CD4-positive, alpha-beta T cell treated with Interleukin-1 beta for 1 hour (primary cell): ENCODE measurements around the gene TAC1.
"Not testable (repeated sequence)": the region's sequence is repeated elsewhere in the genome, so short reads cannot be mapped to it uniquely, and the experiment has no call there.

Experiments
- DNase-seq, 2 donors: peaks; one replicate each; pipeline ENCODE4 v3.0.0-alpha.2; 2020 to 2022

The TAC1 gene, protein sequence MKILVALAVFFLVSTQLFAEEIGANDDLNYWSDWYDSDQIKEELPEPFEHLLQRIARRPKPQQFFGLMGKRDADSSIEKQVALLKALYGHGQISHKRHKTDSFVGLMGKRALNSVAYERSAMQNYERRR

DNA sequence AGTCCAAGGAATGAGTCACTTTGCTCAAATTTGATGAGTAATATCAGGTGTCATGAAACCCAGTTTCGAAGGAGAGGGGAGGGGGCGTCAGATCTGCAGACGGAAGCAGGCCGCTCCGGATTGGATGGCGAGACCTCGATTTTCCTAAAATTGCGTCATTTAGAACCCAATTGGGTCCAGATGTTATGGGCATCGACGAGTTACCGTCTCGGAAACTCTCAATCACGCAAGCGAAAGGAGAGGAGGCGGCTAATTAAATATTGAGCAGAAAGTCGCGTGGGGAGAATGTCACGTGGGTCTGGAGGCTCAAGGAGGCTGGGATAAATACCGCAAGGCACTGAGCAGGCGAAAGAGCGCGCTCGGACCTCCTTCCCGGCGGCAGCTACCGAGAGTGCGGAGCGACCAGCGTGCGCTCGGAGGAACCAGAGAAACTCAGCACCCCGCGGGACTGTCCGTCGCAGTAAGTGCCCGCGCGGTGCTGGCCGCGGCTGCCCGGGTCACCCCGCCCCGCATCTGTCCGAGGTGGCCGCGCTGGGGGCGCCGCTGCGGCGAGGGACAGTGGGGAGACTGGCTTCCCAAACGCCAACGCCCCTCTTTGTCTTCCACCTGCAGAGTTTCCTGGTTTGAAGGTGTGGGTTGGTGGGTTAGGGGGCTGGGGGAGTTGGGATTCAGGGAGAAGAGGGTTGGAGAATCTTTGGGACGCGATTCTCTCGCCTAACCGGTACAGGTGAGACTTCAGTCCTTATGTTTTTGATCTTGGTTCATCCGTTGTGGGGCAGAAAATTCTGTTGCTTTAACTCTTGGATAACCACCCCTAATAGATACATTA is at the start of gene TAC1:
TAC1 (plus strand) TSS at position 351 of the 829 bp plus-strand sequence. CDS start 527 bp downstream, outside the sequence.
- DNase-seq, result no peak

DNA sequence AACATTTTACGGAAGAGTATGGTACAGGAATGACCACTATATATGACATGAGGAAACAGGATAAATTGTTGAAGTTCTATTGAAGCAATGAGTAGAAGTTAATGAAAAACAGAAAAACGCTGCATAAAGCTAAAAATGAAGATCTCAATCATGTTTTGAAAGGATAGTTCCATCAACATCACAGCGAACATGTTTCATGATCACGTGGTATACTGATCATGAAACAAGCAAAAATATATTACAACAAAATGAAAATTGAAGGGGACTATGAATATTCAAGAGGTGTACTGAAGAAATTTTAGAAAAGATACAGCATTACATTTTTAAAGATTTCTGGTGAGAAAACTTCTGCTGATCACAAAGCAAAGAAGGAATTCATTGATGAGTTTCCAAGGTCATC is 45.9 kb upstream of the TAC1 start:
- no peak for DNase-seq

DNA sequence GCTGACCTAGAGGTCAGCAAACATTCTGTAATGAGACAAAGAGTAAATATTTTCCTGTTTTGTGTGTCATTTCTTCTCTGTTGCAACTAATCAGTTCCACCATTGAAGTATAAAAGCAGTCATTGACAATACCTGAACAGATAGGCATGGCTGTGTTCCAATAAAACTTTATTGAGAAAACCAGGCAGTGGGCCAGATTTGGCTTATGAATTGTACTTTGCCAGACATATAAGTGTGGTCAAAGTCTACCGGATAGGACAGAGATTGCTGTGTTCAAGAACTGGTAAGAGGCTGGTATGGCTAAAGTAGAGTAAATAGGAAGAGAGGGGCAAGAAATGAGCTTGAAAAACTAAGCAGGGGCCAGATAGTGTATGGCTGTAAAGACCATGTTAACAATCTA is 38.3 kb upstream of the TAC1 start:
- no peak for DNase-seq

DNA sequence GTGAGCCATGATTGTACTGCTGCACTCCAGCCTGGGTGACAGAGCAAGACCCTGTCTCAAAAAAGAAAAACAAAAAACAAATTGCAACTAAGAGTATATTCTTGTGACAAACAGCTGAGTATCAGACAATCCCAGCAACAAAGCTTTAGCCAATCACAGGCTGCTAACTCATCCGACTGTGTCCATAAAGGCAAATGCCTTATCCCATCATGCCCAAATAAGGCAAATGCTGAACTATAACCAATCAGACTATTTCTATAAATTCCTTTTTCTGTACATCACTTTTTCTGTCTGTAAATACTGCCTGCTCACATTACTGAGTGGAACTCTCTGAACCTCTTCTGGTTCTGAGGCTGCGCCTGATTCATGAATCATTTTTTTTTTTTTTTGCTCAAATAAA is 37.5 kb upstream of the TAC1 start:
- no peak for DNase-seq

DNA sequence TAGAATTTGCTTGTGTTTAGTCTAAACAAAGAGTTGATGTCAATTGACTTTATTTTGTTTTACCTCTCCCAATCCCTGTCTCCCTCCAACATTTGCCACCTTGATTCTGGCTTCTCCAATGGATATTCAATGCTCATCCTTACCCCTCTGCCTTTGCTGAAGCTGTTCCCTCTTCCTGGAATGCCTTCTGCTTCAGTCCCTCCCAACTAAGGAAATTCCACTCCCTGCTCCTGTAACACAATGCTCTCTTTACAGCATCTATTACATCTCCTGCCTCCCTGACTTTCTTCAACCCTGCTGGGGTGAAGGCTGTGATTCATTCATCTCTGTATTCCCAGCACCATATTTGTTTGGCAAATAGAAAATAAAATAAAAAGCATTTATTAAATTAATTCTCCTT is 34.5 kb upstream of the TAC1 start:
- DNase-seq, result no peak

DNA sequence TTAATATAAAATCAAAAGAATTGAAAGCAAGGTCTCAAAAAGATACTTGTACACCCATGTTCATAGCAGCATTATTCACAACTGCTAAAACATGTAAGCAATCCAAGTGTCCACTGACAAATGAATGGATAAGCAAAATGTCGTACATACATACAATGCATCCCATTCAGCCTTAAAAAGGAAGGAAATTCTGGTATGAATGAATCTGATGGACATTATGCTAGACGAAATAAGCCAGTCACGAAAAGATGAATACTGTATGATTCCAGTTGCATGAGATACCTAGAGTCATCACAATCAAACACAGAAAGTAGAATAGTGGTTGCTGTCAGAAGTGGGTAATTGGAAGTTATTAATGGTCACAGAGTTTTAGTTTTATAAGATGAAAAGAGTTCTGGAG is 9.5 kb upstream of the TAC1 start:
- no peak for DNase-seq

DNA sequence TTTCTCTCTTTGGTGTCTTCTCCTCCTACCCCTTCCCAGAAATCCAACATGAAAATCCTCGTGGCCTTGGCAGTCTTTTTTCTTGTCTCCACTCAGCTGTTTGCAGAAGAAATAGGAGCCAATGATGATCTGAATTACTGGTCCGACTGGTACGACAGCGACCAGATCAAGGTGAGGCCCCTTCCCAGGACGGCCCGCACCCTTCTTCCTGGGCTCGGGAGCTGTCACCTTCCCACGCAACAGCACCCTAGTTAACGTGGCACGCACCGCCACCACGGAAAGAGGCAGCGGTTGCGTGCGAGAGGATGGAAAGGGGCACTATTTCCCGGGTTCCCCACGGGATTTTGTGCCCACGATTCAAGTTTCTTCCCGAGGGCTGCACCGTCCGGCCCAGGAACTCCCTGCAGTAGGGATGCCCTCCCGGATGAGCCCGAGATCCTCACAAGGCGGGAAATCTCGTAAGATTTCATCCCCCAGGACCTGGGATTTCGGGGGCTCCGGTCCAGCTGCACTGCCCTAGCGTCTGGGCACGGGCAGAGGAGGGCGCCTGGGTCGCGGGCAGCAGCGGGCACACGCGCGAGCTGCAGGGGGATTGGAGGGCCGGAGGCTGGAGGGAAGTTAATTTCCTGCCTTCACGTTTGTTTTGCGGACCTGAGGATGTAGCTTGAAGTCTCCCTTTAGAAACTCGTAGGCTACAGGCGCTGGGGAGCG is 834 bp downstream of the TAC1 start:
- no peak for DNase-seq

DNA sequence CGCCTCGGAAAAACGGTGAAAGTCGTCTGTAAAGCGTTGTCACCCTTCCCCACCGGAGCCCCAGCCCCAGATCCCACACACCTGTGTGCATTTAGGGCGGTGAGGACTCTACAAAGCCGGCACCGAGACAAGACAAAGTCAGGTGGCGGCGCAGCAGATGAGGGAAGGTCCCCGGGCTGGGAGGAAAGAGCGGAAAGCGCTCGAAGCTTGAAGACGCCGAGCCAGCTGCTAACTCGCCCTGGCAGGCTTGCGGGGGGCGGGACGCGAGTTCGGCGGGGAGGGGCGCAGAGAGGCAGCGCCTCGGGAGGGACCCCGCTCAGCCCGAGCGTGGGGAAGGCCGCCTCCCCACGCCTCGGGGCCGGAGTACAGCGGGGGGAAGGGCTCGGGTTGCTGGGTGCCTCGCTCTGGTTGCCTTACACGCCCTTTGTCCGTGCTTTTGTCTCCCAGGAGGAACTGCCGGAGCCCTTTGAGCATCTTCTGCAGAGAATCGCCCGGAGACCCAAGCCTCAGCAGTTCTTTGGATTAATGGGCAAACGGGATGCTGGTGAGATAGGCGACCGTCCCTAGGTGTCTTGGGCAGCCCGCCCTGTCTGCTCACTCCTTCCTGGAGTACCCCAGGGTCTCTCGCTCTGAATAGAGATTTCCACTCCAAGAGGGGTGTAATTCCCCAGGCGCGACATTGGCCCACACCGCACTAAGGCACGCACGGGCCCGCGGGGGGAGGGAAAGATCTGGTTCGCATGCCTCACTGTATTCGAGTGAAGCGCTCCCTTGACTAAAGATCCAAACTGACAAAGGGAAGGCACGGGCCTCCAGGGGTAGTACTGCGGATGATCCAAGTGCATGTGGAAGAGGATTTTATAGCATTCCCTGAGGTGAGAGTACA is 1.6 kb downstream of the TAC1 start:
- no peak for DNase-seq

DNA sequence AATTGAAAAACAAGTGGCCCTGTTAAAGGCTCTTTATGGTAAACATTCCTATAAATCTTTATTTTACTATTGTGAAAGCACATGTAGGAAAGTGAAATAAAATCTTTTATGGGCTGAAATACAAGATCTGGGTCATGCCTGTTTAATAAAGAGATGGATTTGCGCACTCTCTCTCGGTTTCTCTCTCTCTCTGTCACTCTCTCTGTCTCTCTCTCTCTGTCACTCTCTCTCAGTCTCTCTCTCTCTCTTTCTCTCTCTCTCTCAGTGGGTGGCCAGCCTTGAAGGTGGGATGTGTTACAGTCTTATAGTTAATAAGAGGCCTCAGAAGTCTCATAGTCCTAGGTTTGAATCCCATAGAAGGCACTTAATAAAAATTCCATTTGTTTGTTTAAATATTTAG is 2.4 kb downstream of the TAC1 start:
- no peak for DNase-seq

DNA sequence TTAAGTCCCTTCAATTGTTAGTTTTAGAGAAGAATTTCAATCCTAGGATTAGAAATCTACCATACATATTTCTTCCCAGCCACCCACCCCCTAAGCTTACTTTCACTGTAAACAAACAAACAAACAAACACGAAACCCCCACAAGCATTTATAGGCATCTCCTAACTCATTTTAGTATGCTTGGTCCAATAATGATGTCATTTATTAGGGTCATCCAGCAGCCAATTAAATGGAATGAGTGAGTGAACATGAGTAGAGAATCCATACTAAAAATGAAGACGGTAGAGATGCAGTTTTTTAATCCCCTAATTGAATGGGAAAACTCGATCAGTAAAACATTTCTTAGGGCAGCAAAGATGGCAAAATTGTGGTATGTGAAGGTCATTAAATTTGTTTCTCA is 3.2 kb downstream of the TAC1 start:
- no peak for DNase-seq

DNA sequence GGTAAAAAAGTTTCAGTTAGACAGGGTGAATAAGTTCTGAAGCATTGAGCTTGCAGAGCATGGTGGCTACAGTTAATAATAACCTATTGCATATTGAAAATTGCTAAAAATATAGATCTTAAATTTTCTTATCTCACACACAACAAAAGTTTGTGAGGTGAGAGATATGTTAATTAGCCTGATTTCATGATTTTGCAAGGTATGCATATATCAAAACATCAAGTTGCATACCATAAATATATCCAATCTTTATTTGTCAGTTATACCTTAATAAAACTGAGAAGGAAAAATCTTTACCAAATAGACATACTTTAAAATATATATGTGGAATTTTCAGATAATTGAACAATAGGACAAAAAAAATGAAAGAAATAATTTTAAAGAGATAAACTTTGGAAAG is 16.6 kb downstream of the TAC1 start:
- DNase-seq, result no peak

DNA sequence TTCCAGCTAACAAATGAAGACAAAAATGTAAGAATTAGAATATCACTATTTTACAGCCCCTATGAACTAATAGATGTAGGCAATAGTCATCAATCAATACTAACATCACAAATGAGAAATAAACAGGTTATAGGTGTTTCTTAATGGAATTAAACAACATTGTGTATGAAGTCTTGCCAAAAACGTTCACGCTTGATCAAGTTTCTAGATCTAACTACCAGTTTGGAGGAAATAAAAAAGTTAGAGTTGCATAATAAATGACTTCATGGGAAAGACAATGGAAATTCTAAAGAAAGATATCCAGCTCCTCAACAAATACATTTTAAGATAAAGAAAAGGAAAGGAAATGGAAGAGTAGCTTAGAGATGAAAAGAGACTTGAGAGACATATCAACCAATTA is 19.7 kb downstream of the TAC1 start:
- DNase-seq, result no peak

DNA sequence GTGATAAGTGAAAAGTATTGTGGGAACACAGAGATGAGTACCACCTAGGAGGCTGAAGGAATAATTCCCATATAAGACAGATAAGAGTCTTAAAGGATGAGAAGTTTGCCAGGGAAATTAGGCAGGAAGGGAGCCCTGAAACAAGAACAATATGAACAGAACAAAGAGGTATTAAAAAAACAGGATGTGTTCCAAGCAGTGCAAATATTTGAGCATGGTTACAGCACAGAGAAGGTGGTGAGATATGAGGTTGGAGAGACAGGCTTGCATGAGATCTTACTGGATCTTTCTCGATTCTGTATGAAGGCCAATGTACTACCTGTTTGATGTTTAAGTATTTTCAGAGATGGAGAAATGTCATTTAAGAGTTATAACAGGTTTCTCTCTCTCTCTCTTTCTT is 20.3 kb downstream of the TAC1 start:
- no peak for DNase-seq

DNA sequence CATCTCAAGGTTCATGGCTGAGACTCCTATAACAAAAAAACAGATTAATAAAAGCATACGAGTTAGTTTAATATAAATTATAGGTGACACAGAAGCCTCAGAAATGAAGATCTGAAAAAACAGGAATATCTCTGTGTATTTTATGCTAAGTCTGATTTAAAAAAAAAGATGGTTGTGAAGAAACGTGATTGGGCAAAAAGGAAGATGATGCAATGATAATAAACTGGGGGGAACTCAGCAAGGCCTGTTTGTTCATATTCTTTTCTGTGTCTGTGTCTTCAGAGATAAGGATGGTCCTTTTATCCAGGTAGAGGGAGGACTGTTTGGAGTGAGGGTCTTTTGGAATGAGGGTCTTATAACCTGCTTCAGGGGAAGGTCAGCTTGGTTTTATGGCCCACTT is 25.9 kb downstream of the TAC1 start:
- no peak for DNase-seq

DNA sequence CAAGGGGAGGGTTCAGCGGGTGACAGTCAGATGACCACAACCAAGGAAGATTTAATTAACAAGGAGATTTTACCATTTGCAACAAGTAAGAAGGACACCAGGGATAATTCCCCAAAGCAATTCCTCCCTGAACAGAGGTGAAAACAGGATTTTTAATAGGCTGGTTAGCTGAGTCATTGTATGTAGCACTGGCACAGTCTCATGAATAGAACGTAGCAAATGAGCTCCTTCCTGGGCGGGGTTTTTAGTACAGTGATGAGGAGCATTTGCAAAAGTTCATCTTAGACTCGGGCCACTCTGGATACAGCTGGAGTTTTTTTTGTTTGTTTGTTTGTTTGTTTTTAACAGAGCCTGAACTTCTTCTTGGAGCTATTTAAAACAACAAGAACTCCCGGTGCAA is 39.0 kb downstream of the TAC1 start:
- DNase-seq, result no peak

DNA sequence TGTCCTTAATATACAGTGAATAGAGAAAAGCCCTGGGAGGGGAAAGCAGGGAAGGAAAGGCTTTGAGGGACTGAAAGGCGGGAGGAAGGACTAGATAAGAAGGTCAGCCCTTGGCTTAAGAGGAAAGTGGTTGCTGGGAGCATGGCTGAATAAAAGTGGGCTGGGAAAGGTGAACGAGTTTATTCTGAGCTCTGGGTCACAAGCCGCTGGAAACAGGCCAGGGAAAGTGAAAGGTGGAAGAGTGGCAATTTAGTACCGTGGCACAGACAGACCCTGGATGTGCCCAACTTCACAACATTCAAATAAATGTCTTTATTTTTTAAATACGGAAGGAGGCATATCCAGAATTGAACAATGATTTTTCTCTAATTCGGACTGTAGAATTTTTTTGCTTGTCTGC is 39.7 kb downstream of the TAC1 start:
- no peak for DNase-seq

DNA sequence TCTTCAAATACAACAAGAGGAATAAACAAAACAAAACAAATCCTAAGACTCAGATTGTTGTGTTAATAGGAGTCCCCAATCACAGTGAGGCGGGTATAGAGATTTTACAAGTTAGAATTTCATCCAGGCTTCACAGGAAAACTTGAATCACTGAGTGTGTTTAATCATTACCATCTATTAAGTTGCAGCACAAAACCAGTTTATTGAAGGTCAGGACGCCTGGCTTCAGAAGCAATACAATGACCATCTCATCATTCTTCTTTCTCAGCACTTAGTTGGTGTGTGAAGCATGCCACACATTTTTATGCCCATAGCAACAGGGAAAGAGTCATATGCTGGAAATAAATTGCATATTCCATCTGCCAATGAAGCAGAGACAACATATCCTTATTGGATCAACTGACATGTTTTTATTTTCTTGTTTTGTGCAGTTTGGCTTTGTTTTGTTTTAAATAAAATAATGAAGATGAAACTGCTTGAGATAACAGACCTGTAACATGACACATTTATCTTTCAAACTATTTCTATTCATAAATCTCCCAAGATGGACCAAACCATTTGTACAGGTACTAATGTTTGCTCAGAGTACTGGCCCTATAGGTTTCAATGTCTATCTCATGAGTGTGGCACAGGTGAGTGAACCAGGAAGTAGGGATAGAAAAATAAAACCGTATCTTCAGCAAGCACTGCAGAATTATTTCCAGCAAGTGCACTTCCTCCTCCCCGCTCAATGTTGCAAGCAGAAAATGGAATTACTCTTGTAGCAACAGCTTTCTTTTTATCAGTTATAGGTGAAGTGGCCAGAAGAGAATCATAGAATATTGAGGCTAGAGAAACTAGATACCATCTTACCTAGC is 40.4 kb downstream of the TAC1 start:
- no peak for DNase-seq

DNA sequence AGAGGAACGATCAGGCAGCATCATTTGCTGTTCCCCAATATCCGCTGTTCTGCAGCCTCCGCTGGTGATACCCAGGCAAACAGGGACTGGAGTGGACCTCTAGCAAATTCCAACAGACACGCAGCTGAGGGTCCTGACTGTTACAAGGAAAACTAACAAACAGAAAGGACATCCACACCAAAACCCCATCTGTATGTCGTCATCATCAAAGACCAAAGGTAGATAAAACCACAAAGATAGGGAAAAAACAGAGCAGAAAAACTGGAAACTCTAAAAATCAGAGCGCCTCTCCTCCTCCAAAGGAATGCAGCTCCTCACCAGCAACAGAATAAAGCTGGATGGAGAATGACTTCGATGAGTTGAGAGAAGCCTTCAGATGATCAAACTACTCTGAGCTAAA is 54.5 kb downstream of the TAC1 start:
- DNase-seq, result not testable (repeated sequence)
